ENCODE results near the gene DOCK4.
A peak's percentile ranks its signal among the peaks of the same experiment; 100 is the strongest.

Gene DOCK4

GRCh38 chr7:111840528-111840927 is 365.7 kb downstream of the DOCK4 start:
- H3K79me1 ChIP-seq (ENCODE audit: low read length): no peaks in the 10 kb centered on the region
- H3K4me3 ChIP-seq (ENCODE audit: low read depth, low read length): no peak overlapping the region
- H2AFZ ChIP-seq (ENCODE audit: insufficient read depth, low read length, poor library complexity): no peak overlapping the region
- no peaks in the 10 kb centered on the region for H3K27me3 ChIP-seq (ENCODE audit: insufficient read depth, low read length)
- no peak overlapping the region for H2AK5ac ChIP-seq (ENCODE audit: low read length)
- H3K23ac ChIP-seq (ENCODE audit: low read length): no peak overlapping the region
- H4K12ac ChIP-seq (ENCODE audit: low read depth, low read length): no peak overlapping the region
- H3K4ac ChIP-seq (ENCODE audit: low read depth, low read length): no peak overlapping the region
- H3K14ac ChIP-seq (ENCODE audit: low read length): no peak overlapping the region
- H2BK120ac ChIP-seq (ENCODE audit: insufficient read depth, low read length, poor library complexity): no peak overlapping the region
- peaks cover 0 to 4% of the 10 kb centered on the region in 2 experiments for H3K36me3 ChIP-seq (ENCODE audit: control insufficient read depth in 1 of 2, insufficient read depth in 2 of 2, low read length in 2 of 2)
- no peak overlapping the region for H2BK5ac ChIP-seq (ENCODE audit: low read depth, low read length, poor library complexity)
- H3K4me2 ChIP-seq (ENCODE audit: low read length): no peak overlapping the region
- peaks cover 0 to 4% of the 10 kb centered on the region in 2 experiments for H3K4me1 ChIP-seq (ENCODE audit: control insufficient read depth in 1 of 2, insufficient read depth in 2 of 2, low read length in 2 of 2)
- DNase-seq: no peak
- WGBS (ENCODE audit: extremely low coverage, insufficient coverage, insufficient read length): no CpG with 5 or more reads among the region's 3 CpGs
- H3K27ac ChIP-seq (ENCODE audit: low read depth, low read length): no peak overlapping the region
- no peaks in the 10 kb centered on the region for H3K79me2 ChIP-seq (ENCODE audit: control insufficient read depth, insufficient read depth, low read length, poor library complexity)
- no peak overlapping the region for H4K8ac ChIP-seq (ENCODE audit: low read depth, low read length)
- no peak overlapping the region for H3K18ac ChIP-seq (ENCODE audit: low read length)
- no peaks in the 10 kb centered on the region for H3K9me3 ChIP-seq (ENCODE audit: insufficient read depth, low read depth, low read length)
- no peak overlapping the region for H2BK12ac ChIP-seq (ENCODE audit: low read length)
- H3K9ac ChIP-seq (ENCODE audit: low read length): no peak overlapping the region
- H4K91ac ChIP-seq (ENCODE audit: low read depth, low read length): no peak overlapping the region

GRCh38 chr7:111839261-111839660 is 366.9 kb downstream of the DOCK4 start:
- H3K4me1 ChIP-seq (ENCODE audit: control insufficient read depth in 1 of 2, insufficient read depth in 2 of 2, low read length in 2 of 2): peaks cover 0 to 4% of the 10 kb centered on the region in 2 experiments
- H4K91ac ChIP-seq (ENCODE audit: low read depth, low read length): no peak overlapping the region
- DNase-seq: no peak
- H3K79me1 ChIP-seq (ENCODE audit: low read length): no peaks in the 10 kb centered on the region
- no peak overlapping the region for H2BK5ac ChIP-seq (ENCODE audit: low read depth, low read length, poor library complexity)
- H3K14ac ChIP-seq (ENCODE audit: low read length): no peak overlapping the region
- H4K12ac ChIP-seq (ENCODE audit: low read depth, low read length): no peak overlapping the region
- no peak overlapping the region for H3K27ac ChIP-seq (ENCODE audit: low read depth, low read length)
- no peak overlapping the region for H3K9ac ChIP-seq (ENCODE audit: low read length)
- H3K4ac ChIP-seq (ENCODE audit: low read depth, low read length): no peak overlapping the region
- H3K79me2 ChIP-seq (ENCODE audit: control insufficient read depth, insufficient read depth, low read length, poor library complexity): no peaks in the 10 kb centered on the region
- no peak overlapping the region for H2BK120ac ChIP-seq (ENCODE audit: insufficient read depth, low read length, poor library complexity)
- no peak overlapping the region for H3K18ac ChIP-seq (ENCODE audit: low read length)
- no peaks in the 10 kb centered on the region for H3K9me3 ChIP-seq (ENCODE audit: insufficient read depth, low read depth, low read length)
- H2AFZ ChIP-seq (ENCODE audit: insufficient read depth, low read length, poor library complexity): no peak overlapping the region
- H4K8ac ChIP-seq (ENCODE audit: low read depth, low read length): no peak overlapping the region
- H3K4me3 ChIP-seq (ENCODE audit: low read depth, low read length): no peak overlapping the region
- H3K36me3 ChIP-seq (ENCODE audit: control insufficient read depth in 1 of 2, insufficient read depth in 2 of 2, low read length in 2 of 2): peaks cover 0 to 4% of the 10 kb centered on the region in 2 experiments
- no peak overlapping the region for H2AK5ac ChIP-seq (ENCODE audit: low read length)
- no peak overlapping the region for H3K23ac ChIP-seq (ENCODE audit: low read length)
- H2BK12ac ChIP-seq (ENCODE audit: low read length): no peak overlapping the region
- no peak overlapping the region for H3K4me2 ChIP-seq (ENCODE audit: low read length)
- H3K27me3 ChIP-seq (ENCODE audit: insufficient read depth, low read length): no peaks in the 10 kb centered on the region

GRCh38 chr7:111836592-111836991 is 369.6 kb downstream of the DOCK4 start:
- H3K9me3 ChIP-seq (ENCODE audit: insufficient read depth, low read depth, low read length): no peaks in the 10 kb centered on the region
- no peak overlapping the region for H4K91ac ChIP-seq (ENCODE audit: low read depth, low read length)
- H2AFZ ChIP-seq (ENCODE audit: insufficient read depth, low read length, poor library complexity): no peak overlapping the region
- H3K14ac ChIP-seq (ENCODE audit: low read length): no peak overlapping the region
- H3K27ac ChIP-seq (ENCODE audit: low read depth, low read length): no peak overlapping the region
- peaks cover 2 to 5% of the 10 kb centered on the region in 2 experiments for H3K4me1 ChIP-seq (ENCODE audit: control insufficient read depth in 1 of 2, insufficient read depth in 2 of 2, low read length in 2 of 2)
- peaks cover 0 to under 1% of the 10 kb centered on the region in 2 experiments for H3K36me3 ChIP-seq (ENCODE audit: control insufficient read depth in 1 of 2, insufficient read depth in 2 of 2, low read length in 2 of 2)
- no peak overlapping the region for H2BK120ac ChIP-seq (ENCODE audit: insufficient read depth, low read length, poor library complexity)
- H3K27me3 ChIP-seq (ENCODE audit: insufficient read depth, low read length): no peaks in the 10 kb centered on the region
- H4K8ac ChIP-seq (ENCODE audit: low read depth, low read length): no peak overlapping the region
- H3K23ac ChIP-seq (ENCODE audit: low read length): no peak overlapping the region
- no peak overlapping the region for H2BK5ac ChIP-seq (ENCODE audit: low read depth, low read length, poor library complexity)
- peaks cover 2% of the 10 kb centered on the region for H3K79me2 ChIP-seq (ENCODE audit: control insufficient read depth, insufficient read depth, low read length, poor library complexity)
- no peak overlapping the region for H4K12ac ChIP-seq (ENCODE audit: low read depth, low read length)
- H3K4me2 ChIP-seq (ENCODE audit: low read length): no peak overlapping the region
- no CpG with 5 or more reads among the region's 1 CpG for WGBS (ENCODE audit: extremely low coverage, insufficient coverage, insufficient read length)
- H3K18ac ChIP-seq (ENCODE audit: low read length): no peak overlapping the region
- DNase-seq: no peak
- H3K4ac ChIP-seq (ENCODE audit: low read depth, low read length): no peak overlapping the region
- H3K4me3 ChIP-seq (ENCODE audit: low read depth, low read length): no peak overlapping the region
- H2AK5ac ChIP-seq (ENCODE audit: low read length): no peak overlapping the region
- peaks cover under 1% of the 10 kb centered on the region for H3K79me1 ChIP-seq (ENCODE audit: low read length)
- H3K9ac ChIP-seq (ENCODE audit: low read length): no peak overlapping the region
- H2BK12ac ChIP-seq (ENCODE audit: low read length): no peak overlapping the region

- no peak overlapping the region for H2BK120ac ChIP-seq (ENCODE audit: insufficient read depth, low read length, poor library complexity)
- peaks cover 5 to 6% of the 10 kb centered on the region in 2 experiments for H3K4me1 ChIP-seq (ENCODE audit: control insufficient read depth in 1 of 2, insufficient read depth in 2 of 2, low read length in 2 of 2)
- no peak overlapping the region for H3K4ac ChIP-seq (ENCODE audit: low read depth, low read length)
- no peak overlapping the region for H3K23ac ChIP-seq (ENCODE audit: low read length)
- no peak overlapping the region for H4K8ac ChIP-seq (ENCODE audit: low read depth, low read length)
- H2BK5ac ChIP-seq (ENCODE audit: low read depth, low read length, poor library complexity): no peak overlapping the region
- H3K18ac ChIP-seq (ENCODE audit: low read length): no peak overlapping the region
- no peak overlapping the region for H4K91ac ChIP-seq (ENCODE audit: low read depth, low read length)
- peaks cover 0 to 3% of the 10 kb centered on the region in 2 experiments for H3K36me3 ChIP-seq (ENCODE audit: control insufficient read depth in 1 of 2, insufficient read depth in 2 of 2, low read length in 2 of 2)
- H2AFZ ChIP-seq (ENCODE audit: insufficient read depth, low read length, poor library complexity): no peak overlapping the region
- H4K12ac ChIP-seq (ENCODE audit: low read depth, low read length): no peak overlapping the region
- no peak overlapping the region for H3K4me3 ChIP-seq (ENCODE audit: low read depth, low read length)
- no peak overlapping the region for H3K4me2 ChIP-seq (ENCODE audit: low read length)
- no peak overlapping the region for H2BK12ac ChIP-seq (ENCODE audit: low read length)
- H3K79me2 ChIP-seq (ENCODE audit: control insufficient read depth, insufficient read depth, low read length, poor library complexity): peaks cover 2% of the 10 kb centered on the region
- peak in 1 of 2 donors; percentile 18 for DNase-seq
- no peak overlapping the region for H3K27ac ChIP-seq (ENCODE audit: low read depth, low read length)
- no peaks in the 10 kb centered on the region for H3K27me3 ChIP-seq (ENCODE audit: insufficient read depth, low read length)
- no peaks in the 10 kb centered on the region for H3K9me3 ChIP-seq (ENCODE audit: insufficient read depth, low read depth, low read length)
- H3K79me1 ChIP-seq (ENCODE audit: low read length): peaks cover 4% of the 10 kb centered on the region
- no peak overlapping the region for H2AK5ac ChIP-seq (ENCODE audit: low read length)
- H3K9ac ChIP-seq (ENCODE audit: low read length): no peak overlapping the region
- no peak overlapping the region for H3K14ac ChIP-seq (ENCODE audit: low read length)
These were observed 371.1 kb downstream of the DOCK4 start for GRCh38 chr7:111835066-111835465.

Data from trophoblast cell (in vitro differentiated cells and primary cell).